Prostate gland (tissue), 2 donors: ENCODE results near the gene CELSR2. TPM values are rescaled to one million over a fixed set of nuclear protein-coding genes. Genes with fewer than 3 reads are reported as not detected.

Experiments
- DNase-seq: peaks from one replicate; pipeline ENCODE4 v3.0.0-alpha.2; 2019; ENCODE audit warnings: low spot score
- H3K27ac ChIP-seq, 2 donors: fragments of 200-600 bp; sonication (generic); 2 replicates each; pipeline ENCODE4 v1.5.1; 2017 to 2019
- H3K27me3 ChIP-seq: fragments of 200-600 bp; sonication (generic); replicated peaks from 2 replicates; pipeline ENCODE4 v1.5.1; 2019; ENCODE audit not compliant: insufficient read depth
- H3K36me3 ChIP-seq, 2 donors: fragments of 200-600 bp; sonication (generic); 1 replicate in 1 of 2; 2 replicates in 1 of 2; pipeline versions ENCODE4 v1.5.1 to v1.8.1; 2017 to 2019
- H3K4me1 ChIP-seq: fragments of 200-600 bp; sonication (generic); replicated peaks from 2 replicates; pipeline ENCODE4 v1.5.1; 2019
- H3K4me3 ChIP-seq, 2 donors: fragments of 200-600 bp; sonication (generic); 2 replicates each; pipeline ENCODE4 v1.5.1; 2017 to 2019
- H3K9me3 ChIP-seq: fragments of 200-600 bp; sonication (generic); 2 replicates; pipeline ENCODE4 v1.5.1; 2017
- POLR2A ChIP-seq: fragments of 450-650 bp; IDR thresholded peaks from one replicate; pipeline ENCODE4 v1.6.1; 2016; ENCODE audit warnings: antibody characterized with exemption, mild to moderate bottlenecking
- POLR2AphosphoS5 ChIP-seq: sonication (generic); formaldehyde crosslinking; IDR thresholded peaks from one replicate; pipeline ENCODE4 v1.6.1; 2017; ENCODE audit warnings: antibody characterized with exemption
- WGBS: methylation state at CpG from one replicate; pipeline ENCODE4 v1.1.5; 2018; 5-methylcytosine and 5-hydroxymethylcytosine counted together
- intact Hi-C: fragments of 100-400 bp; cut with DNase I; formaldehyde crosslinking; loops from one replicate; pipeline ENCODE4 v1.14.2; 2022
- total RNA-seq, 2 donors: library from RNA; depleted of rRNA; stranded (reverse); fragments of >200 nt; gene quantifications; one replicate each; pipeline ENCODE4 v1.1.0, GENCODE V29; 2016
- TF ChIP-seq, protein P1 (sequence below), 4 experiments: fragments of 200-600 bp in 2 of 4; fragments of 450-650 bp in 2 of 4; sonication (generic) in 2 of 4; IDR thresholded peaks; 1 replicate in 3 of 4; 2 replicates in 1 of 4; pipeline ENCODE4 v1.5.1; 2016 to 2019; ENCODE audit warnings: antibody characterized with exemption in 4 of 4, mild to moderate bottlenecking in 2 of 4, moderate library complexity in 2 of 4

CELSR2 gene
- total RNA-seq, 2 donors from 2014 or later = 18.8 to 118 TPM

DNA sequence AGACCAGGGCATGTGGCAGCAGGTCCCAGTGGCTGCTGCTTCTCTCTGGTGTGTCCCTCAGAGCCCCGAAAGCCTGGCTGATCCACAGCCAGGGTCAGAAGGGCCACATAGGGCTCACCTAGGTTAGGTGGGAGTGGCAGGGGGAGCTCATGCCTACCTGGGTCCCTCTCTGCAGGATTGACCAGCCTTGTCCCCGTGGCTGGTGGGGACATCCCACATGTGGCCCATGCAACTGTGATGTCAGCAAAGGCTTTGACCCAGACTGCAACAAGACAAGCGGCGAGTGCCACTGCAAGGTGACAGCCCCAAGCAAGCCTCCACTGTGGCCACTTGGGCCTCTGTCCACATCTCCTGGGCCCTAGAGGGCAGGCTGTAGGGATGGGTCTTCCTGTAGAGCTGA is 15.7 kb downstream of the CELSR2 start:
- Histone ChIP-seq H3K4me3 (no peak overlapping the region), H3K9me3 (no peaks in the 10 kb centered on the region), H3K36me3 (no peaks in the 10 kb centered on the region), H3K27ac (no peak overlapping the region), H3K27me3 (no peaks in the 10 kb centered on the region), H3K4me1 (no peaks in the 10 kb centered on the region)
- TF ChIP-seq, protein P1, sequence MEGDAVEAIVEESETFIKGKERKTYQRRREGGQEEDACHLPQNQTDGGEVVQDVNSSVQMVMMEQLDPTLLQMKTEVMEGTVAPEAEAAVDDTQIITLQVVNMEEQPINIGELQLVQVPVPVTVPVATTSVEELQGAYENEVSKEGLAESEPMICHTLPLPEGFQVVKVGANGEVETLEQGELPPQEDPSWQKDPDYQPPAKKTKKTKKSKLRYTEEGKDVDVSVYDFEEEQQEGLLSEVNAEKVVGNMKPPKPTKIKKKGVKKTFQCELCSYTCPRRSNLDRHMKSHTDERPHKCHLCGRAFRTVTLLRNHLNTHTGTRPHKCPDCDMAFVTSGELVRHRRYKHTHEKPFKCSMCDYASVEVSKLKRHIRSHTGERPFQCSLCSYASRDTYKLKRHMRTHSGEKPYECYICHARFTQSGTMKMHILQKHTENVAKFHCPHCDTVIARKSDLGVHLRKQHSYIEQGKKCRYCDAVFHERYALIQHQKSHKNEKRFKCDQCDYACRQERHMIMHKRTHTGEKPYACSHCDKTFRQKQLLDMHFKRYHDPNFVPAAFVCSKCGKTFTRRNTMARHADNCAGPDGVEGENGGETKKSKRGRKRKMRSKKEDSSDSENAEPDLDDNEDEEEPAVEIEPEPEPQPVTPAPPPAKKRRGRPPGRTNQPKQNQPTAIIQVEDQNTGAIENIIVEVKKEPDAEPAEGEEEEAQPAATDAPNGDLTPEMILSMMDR (IDR thresholded peaks at IDR 0.05) = no peak
- no peak for TF ChIP-seq POLR2AphosphoS5
- TF ChIP-seq POLR2A = no peak
- intact Hi-C loops = no loop called here
- no peak for DNase-seq
- 87% methylated on average over 4 of the region's 4 CpGs for WGBS

DNA sequence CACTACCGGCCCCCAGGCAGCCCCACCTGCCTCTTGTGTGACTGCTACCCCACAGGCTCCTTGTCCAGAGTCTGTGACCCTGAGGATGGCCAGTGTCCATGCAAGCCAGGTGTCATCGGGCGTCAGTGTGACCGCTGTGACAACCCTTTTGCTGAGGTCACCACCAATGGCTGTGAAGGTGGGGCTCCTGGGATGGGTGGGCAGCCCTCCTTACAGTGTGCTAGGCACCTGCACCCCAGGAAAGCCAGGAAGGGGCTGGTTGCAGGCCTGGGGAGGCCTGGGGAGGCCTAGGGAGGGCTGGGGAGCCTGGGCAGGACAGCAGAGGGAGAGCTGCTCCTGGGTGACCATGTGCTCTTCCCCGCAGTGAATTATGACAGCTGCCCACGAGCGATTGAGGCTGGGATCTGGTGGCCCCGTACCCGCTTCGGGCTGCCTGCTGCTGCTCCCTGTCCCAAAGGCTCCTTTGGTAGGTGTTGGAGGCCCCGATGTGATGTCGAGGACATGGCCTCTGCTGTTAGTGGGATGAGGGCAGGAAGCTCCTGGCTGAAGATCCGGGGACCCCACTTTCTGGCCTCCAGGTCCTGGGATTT is 16.5 kb downstream of the CELSR2 start:
- no peak overlapping the region for H3K4me3 ChIP-seq
- no peak overlapping the region for H3K27ac ChIP-seq
- no peaks in the 10 kb centered on the region for H3K9me3 ChIP-seq
- no peak for DNase-seq
- no peaks in the 10 kb centered on the region for H3K4me1 ChIP-seq
- TF ChIP-seq POLR2A = no peak
- TF ChIP-seq POLR2AphosphoS5 = no peak
- TF ChIP-seq, protein P1 (IDR thresholded peaks at IDR 0.05) = no peak
- H3K36me3 ChIP-seq = no peaks in the 10 kb centered on the region
- intact Hi-C loops = no loop called here
- no peaks in the 10 kb centered on the region for H3K27me3 ChIP-seq
- WGBS = 95% methylated on average over 13 of the region's 13 CpGs

DNA sequence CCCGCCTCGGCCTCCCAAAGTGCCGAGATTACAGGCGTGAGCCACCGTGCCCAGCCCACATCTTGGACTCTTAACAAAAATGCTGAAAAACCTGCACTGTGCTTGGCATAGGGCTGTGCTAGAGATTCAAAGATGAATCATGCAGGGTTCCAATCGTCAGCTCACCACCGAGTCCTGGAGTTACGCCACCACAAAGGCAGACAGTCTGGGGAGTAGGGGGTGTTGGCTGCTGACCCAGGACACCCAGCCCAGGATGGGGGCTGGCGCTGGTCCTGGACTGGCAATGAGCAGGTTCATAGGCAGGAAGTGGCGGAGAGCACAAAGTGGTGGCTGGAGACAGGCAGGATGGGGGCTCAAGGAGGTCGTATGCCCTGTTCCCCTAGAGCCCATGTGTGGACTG is 17.6 kb downstream of the CELSR2 start:
- Histone ChIP-seq H3K4me3 (no peak overlapping the region), H3K27me3 (no peaks in the 10 kb centered on the region), H3K4me1 (no peaks in the 10 kb centered on the region), H3K36me3 (no peaks in the 10 kb centered on the region), H3K27ac (no peak overlapping the region), H3K9me3 (no peaks in the 10 kb centered on the region)
- intact Hi-C loops = no loop called here
- WGBS = 56% methylated on average over 11 of the region's 11 CpGs
- TF ChIP-seq POLR2AphosphoS5 (no peak), POLR2A (no peak)
- TF ChIP-seq, protein P1 (IDR thresholded peaks at IDR 0.05) = no peak
- DNase-seq = no peak

DNA sequence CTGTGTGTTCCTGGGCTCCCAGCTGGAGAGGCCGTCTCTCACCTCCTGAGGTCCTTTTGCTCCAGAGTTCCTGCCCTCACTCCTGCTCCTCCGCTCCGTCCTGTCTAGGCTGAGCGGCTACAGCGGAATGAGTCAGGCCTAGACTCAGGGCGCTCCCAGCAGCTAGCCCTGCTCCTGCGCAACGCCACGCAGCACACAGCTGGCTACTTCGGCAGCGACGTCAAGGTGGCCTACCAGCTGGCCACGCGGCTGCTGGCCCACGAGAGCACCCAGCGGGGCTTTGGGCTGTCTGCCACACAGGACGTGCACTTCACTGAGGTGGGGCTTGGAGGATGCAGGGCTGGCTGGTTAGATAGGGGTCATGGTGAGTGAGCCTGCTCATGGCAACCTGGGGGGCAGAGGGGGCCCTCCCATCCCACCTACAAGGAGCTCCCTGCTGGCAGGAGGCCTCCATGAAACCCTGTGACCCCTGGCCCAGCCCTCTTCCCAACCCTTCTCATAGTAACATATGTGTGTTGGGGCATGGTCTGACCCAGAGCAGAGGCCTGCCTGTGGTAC is 18.5 kb downstream of the CELSR2 start:
- WGBS = 90% methylated on average over 17 of the region's 17 CpGs
- DNase-seq = no peak
- TF ChIP-seq POLR2AphosphoS5 (no peak), POLR2A (no peak)
- TF ChIP-seq, protein P1 (IDR thresholded peaks at IDR 0.05) = no peak
- H3K9me3 ChIP-seq = no peaks in the 10 kb centered on the region
- no peaks in the 10 kb centered on the region for H3K36me3 ChIP-seq
- no peak overlapping the region for H3K4me3 ChIP-seq
- no peaks in the 10 kb centered on the region for H3K4me1 ChIP-seq
- H3K27ac ChIP-seq = no peak overlapping the region
- no peaks in the 10 kb centered on the region for H3K27me3 ChIP-seq
- intact Hi-C loops = no loop called here
